ENCODE measurements around the gene SETDB1.

The SETDB1 gene

GRCh38 chr1:151005729-151006319, 79.7 kb downstream of the SETDB1 start:
- DNase-seq (ENCODE audit: low read depth): no peak

- no peak for DNase-seq (ENCODE audit: low read depth)
Measured at GRCh38 chr1:151006327-151007052, 80.3 kb downstream of the SETDB1 start, which contains the start of gene MINDY1. Gene MINDY1, minus strand, starts transcription at chr1:151006902. Its CDS starts 4,285 bp downstream, at chr1:151002617.

GRCh38 chr1:151007853-151008243, 81.7 kb downstream of the SETDB1 start:
- DNase-seq (ENCODE audit: low read depth): no peak

DNA sequence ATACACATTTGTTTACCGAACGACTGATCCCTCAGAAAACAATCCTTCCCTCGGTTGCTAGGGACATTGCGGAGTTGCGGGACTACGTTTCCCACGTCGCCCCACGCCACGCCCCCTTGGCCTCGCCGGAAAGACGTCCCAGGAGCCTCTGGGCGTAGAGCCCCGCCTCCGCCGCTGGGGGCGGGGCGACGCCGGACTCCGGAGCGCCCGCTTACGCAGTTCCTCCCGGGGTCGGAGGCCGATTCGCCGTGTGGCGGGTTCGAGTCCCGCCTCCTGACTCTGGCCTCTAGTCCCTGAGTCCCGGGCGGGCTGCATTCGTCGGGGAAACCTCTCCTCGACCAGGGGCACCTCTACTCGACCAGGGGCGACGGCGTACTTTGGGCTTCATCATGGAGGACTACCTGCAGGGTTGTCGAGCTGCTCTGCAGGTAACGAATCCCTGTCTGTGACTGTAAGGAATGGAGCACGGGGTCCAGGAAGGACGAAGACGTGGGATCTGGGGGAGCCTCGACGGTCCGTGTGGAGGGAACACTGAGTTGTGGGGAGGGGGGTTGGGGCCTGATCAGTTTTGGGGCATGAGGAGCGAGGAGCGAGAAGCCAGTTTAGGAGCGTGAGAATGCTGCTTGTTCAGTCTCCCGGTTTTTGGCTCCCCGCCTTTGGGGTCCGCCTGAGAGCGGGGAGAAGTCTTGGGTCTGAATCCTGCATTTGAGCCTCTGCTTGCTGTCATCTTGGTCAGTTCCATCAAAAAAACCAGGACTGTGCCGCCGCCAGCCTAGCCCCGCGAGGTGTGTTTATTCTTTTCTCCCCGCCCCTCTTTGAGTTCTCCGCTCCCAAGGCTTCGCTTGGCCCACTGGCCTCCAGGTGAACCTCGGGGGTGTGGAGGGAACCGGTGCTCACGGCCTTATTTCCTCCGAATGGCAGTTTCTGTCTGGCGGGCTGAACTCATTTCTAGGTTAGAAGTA, 82.4 kb downstream of the SETDB1 start, which contains the start of gene PRUNE1:
TSS of gene PRUNE1 (plus strand) at position 206 of the 962 bp plus-strand sequence. CDS start at position 390, 184 bp downstream.
- peak; percentile 92 for DNase-seq (ENCODE audit: low read depth)

DNA sequence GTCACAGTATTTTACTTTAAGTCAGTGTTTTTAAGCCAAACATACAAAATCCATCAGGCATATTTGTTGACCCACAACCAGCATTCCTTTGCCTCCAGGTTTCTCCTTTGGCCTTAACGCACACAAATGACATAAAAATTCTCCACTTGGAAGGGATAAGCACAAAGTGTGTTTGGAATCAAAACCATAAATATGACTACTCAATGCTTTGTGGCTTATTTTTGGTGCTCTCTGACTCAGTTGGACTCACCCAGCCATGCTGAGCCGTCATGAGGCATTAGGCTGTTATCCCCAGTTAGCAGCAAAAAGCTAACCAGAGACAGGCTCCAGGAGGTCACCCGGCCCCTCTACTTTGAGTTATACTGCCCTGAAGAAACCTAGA, 83.0 kb downstream of the SETDB1 start:
- DNase-seq (ENCODE audit: low read depth): no peak

- DNase-seq (ENCODE audit: low read depth): no peak
Measured at GRCh38 chr1:151009674-151010345, 83.6 kb downstream of the SETDB1 start.

DNA sequence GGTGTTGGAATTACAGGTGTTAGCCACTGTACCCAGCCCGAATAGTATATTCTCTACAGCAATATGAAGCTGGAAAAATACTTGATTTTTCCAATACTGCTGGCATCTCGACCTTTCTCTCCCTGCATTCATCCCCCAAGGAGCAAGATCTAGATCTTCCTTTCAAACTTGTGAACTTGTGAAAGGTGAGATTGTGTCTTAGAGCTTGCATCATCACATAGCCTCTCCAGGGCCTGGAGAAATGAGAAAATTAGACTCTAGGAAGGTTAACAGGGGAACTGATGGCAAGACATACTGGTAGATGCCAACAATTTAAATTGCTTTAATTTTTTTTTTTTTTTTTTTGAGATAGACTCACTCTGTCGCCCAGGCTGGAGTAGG, 84.2 kb downstream of the SETDB1 start:
- DNase-seq (ENCODE audit: low read depth): no peak

GRCh38 chr1:151011154-151011850, 85.1 kb downstream of the SETDB1 start:
- no peak for DNase-seq (ENCODE audit: low read depth)

- DNase-seq (ENCODE audit: low read depth): no peak
Measured at GRCh38 chr1:151012684-151013471, 86.7 kb downstream of the SETDB1 start.

DNA sequence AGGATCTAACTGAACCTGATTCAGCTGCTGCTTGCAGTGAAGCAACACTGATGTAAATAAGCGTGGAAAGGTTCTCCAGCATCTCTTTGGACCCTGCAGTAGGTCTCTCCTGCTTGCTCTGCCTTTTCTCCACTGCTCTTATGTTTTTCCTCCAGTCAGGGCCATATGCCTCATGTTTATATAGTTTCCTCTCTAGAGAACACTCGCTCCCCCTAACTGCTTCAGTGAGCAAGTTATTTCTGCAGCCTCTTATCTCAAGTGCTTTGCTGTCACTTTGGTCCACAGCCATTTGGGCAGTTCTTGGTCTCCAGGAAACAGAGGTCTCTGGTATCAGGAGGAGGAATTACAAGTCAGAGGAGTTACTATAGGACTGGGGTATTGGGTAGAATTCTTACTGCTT, 87.4 kb downstream of the SETDB1 start:
- no peak for DNase-seq (ENCODE audit: low read depth)

All from stimulated activated CD4-positive, alpha-beta T cell treated with anti-CD3 and anti-CD28 coated beads, Interleukin-2, amount 100 ng/mL, for 4 hours (primary cell).